ACC112 (cell line): Measurements from ENCODE around the gene U2SURP.

Source experiments
- H2AFZ ChIP-seq: fragments of 200-600 bp; sonication (generic); one replicate; pipeline ENCODE4 v1.6.0; 2017; ENCODE audit warnings: antibody characterized with exemption, low read length; ENCODE audit not compliant: unreplicated experiment
- H3K27ac ChIP-seq: fragments of 200-600 bp; sonication (generic); 2 replicates; pipeline ENCODE4 v1.5.1; 2014; ENCODE audit warnings: low read depth, mild to moderate bottlenecking, antibody characterized with exemption, low read length, moderate library complexity
- H3K27me3 ChIP-seq: fragments of 200-600 bp; sonication (generic); 2 replicates; pipeline ENCODE4 v1.6.1; 2014; ENCODE audit warnings: mild to moderate bottlenecking, antibody characterized with exemption, low read length, moderate library complexity, mixed read lengths; ENCODE audit not compliant: insufficient read depth
- H3K36me3 ChIP-seq: fragments of 200-600 bp; sonication (generic); 2 replicates; pipeline ENCODE4 v1.6.1; 2016; ENCODE audit warnings: mild to moderate bottlenecking, antibody characterized with exemption, low read length, moderate library complexity, mixed read lengths; ENCODE audit not compliant: insufficient read depth
- H3K4me1 ChIP-seq: fragments of 200-600 bp; sonication (generic); one replicate; pipeline ENCODE4 v1.6.1; 2016; ENCODE audit warnings: low read length, mixed read lengths; ENCODE audit not compliant: insufficient read depth, unreplicated experiment, control insufficient read depth
- H3K4me3 ChIP-seq: fragments of 200-600 bp; sonication (generic); 2 replicates; pipeline ENCODE4 v1.5.1; 2014; ENCODE audit warnings: mild to moderate bottlenecking, low read depth, low read length
- H3K79me2 ChIP-seq: fragments of 200-600 bp; sonication (generic); one replicate; pipeline ENCODE4 v1.6.0; 2016; ENCODE audit warnings: low read length; ENCODE audit not compliant: control insufficient read depth, unreplicated experiment, insufficient read depth

The U2SURP gene

GRCh38 chr3:142963516-142964448, 37.6 kb upstream of the U2SURP start, which contains the start of gene PAQR9:
Gene PAQR9 (minus strand): TSS chr3:142963674. CDS start chr3:142963336, 338 bp downstream.
- Histone ChIP-seq H3K27me3 (peaks cover 47% of the 10 kb centered on the region), H3K36me3 (no peaks in the 10 kb centered on the region), H3K4me1 (no peaks in the 10 kb centered on the region), H3K79me2 (no peaks in the 10 kb centered on the region), H3K27ac (no peak within 1 kb of the TSS), H2AFZ (peak within 1 kb of the TSS; percentile 74), H3K4me3 (peak within 1 kb of the TSS; percentile 85)

- no peak overlapping the region for H3K27ac ChIP-seq
- H2AFZ ChIP-seq, result no peak overlapping the region
- no peaks in the 10 kb centered on the region for H3K79me2 ChIP-seq
- no peak overlapping the region for H3K4me3 ChIP-seq
- no peaks in the 10 kb centered on the region for H3K4me1 ChIP-seq
- H3K36me3 ChIP-seq, result no peaks in the 10 kb centered on the region
- H3K27me3 ChIP-seq, result peaks cover 38% of the 10 kb centered on the region
Measured at GRCh38 chr3:142965581-142965980, 35.8 kb upstream of the U2SURP start.

- no peak overlapping the region for H3K27ac ChIP-seq
- peaks cover 27% of the 10 kb centered on the region for H3K27me3 ChIP-seq
- no peak overlapping the region for H2AFZ ChIP-seq
- no peaks in the 10 kb centered on the region for H3K4me1 ChIP-seq
- H3K4me3 ChIP-seq, result no peak overlapping the region
- no peaks in the 10 kb centered on the region for H3K79me2 ChIP-seq
- no peaks in the 10 kb centered on the region for H3K36me3 ChIP-seq
Measured at GRCh38 chr3:142966808-142967207, 34.6 kb upstream of the U2SURP start.

DNA sequence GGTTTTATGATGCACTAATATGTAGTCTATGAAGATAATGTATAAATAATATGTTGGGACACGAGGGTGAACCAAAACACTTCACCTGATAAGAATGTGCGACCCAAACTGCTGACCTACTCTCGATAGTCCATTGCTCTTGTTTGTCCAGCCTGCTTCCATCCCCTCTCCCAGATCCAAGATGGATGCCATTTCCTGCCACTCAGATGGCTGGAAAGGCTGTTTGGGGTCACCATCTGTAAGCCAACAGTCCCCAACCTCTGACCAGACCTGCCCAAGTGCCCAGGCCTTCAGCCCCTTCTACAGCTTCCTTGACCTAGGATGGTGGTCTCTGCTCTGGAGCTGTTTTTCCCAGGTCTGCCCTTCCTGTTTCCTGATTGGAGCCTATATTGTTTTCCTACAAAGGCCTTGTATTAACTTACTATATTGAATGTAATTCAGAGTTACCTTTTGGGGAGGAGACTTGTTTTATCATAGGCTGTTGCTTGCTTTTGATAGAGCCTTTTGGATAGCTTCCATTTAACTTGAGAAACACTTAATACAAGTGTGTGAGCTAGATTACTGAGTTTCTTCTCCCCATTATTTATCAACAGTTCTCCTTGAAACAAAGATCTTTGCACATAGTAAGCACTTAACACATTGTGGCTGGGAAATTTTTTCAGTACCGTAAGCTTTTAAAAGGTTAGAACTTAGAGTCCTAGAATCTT, 32.9 kb upstream of the U2SURP start:
- peaks cover 15% of the 10 kb centered on the region for H3K27me3 ChIP-seq
- no peak overlapping the region for H2AFZ ChIP-seq
- no peaks in the 10 kb centered on the region for H3K4me1 ChIP-seq
- no peaks in the 10 kb centered on the region for H3K79me2 ChIP-seq
- H3K36me3 ChIP-seq, result no peaks in the 10 kb centered on the region
- H3K4me3 ChIP-seq, result no peak overlapping the region
- H3K27ac ChIP-seq, result no peak overlapping the region

DNA sequence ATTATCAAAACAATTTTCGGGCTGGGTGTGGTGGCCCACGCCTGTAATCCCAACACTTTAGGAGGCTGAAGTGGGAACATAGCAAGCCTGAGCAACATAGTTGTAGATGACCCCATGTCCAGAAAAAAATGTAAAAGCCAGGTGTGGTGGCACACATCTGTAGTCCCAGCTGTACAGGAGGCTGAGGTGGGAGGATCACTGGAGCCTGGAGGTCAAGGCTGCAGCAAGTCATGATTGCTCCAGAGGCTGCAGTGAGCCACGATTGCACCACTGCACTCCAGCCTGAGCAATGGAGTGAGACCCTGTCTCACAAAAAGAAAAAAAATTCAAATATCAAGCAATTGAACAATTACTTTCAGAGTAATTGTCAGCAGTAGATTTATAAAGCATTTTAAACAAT, 29.9 kb upstream of the U2SURP start:
- no peaks in the 10 kb centered on the region for H3K79me2 ChIP-seq
- H3K27ac ChIP-seq, result no peak overlapping the region
- H3K36me3 ChIP-seq, result no peaks in the 10 kb centered on the region
- no peaks in the 10 kb centered on the region for H3K27me3 ChIP-seq
- no peak overlapping the region for H2AFZ ChIP-seq
- H3K4me3 ChIP-seq, result no peak overlapping the region
- H3K4me1 ChIP-seq, result peaks cover 8% of the 10 kb centered on the region

DNA sequence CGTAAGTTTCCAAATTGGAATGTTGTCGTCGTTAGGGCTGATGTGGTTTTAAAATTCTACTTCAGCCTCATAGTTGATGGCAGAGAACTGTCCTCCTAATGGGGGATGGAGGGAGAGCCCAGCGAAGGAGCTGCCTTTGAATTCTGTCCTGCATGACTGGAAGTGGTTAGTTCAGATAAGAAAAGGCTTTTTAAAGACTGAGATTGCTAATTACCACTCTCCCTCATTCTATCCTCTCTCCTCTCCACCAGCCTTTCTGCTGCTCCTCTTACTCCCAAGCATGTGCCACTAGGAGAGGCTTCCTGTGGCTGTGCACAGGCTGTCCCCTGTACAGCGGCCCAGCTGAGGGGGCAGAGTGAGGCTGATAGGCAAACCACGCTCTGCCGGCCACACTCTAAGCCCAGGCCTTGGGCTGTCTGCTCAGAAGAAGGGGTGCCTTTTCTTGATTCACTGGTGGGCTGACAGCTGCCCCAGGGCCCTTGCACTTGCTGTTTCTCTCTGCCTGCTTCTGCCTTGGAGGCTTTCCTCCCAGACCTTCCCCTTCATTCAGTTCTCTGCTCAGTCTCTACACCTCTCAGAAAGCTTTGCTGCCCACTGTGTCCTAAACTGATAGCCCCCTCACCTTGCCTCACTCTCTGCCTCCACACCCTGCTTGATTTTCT, 29.1 kb upstream of the U2SURP start:
- Histone ChIP-seq H3K27ac (no peak overlapping the region), H3K27me3 (no peaks in the 10 kb centered on the region), H3K4me1 (peaks cover 14% of the 10 kb centered on the region), H3K36me3 (no peaks in the 10 kb centered on the region), H2AFZ (no peak overlapping the region), H3K79me2 (no peaks in the 10 kb centered on the region), H3K4me3 (no peak overlapping the region)

- H3K36me3 ChIP-seq, result no peaks in the 10 kb centered on the region
- H3K79me2 ChIP-seq, result no peaks in the 10 kb centered on the region
- no peak overlapping the region for H3K4me3 ChIP-seq
- no peaks in the 10 kb centered on the region for H3K27me3 ChIP-seq
- H3K4me1 ChIP-seq, result peaks cover 16% of the 10 kb centered on the region
- H2AFZ ChIP-seq, result no peak overlapping the region
- H3K27ac ChIP-seq, result no peak overlapping the region
Measured at GRCh38 chr3:142973217-142974009, 28.0 kb upstream of the U2SURP start.

- Histone ChIP-seq H3K27ac (no peak overlapping the region), H3K27me3 (no peaks in the 10 kb centered on the region), H3K79me2 (no peaks in the 10 kb centered on the region), H2AFZ (no peak overlapping the region), H3K4me3 (no peak overlapping the region), H3K36me3 (no peaks in the 10 kb centered on the region), H3K4me1 (peaks cover 16% of the 10 kb centered on the region)
Measured at GRCh38 chr3:142975316-142975995, 25.9 kb upstream of the U2SURP start.

- H3K27me3 ChIP-seq, result no peaks in the 10 kb centered on the region
- peaks cover 25% of the 10 kb centered on the region for H3K4me1 ChIP-seq
- no peaks in the 10 kb centered on the region for H3K36me3 ChIP-seq
- H3K4me3 ChIP-seq, result peak overlapping the region; percentile 4; the same call in 1 of the 2 replicates
- H3K27ac ChIP-seq, result peak overlapping the region; percentile 68
- no peaks in the 10 kb centered on the region for H3K79me2 ChIP-seq
- H2AFZ ChIP-seq, result peak overlapping the region; percentile 3
Measured at GRCh38 chr3:142976621-142977398, 24.6 kb upstream of the U2SURP start.
